B cell (primary cell): Measurements from ENCODE around the gene TESK2. TPM values are rescaled to one million over a fixed set of nuclear protein-coding genes. Genes with fewer than 3 reads are reported as not detected.
"Not testable (repeated sequence)": the region's sequence is repeated elsewhere in the genome, so short reads cannot be mapped to it uniquely, and the experiment has no call there.

Experiments
- ATAC-seq: fragments of 200-7000 bp; cut with Tn5 transposase; one replicate; pipeline ENCODE4 v1.10.0; 2021; ENCODE audit warnings: low read depth, mild to moderate bottlenecking, moderate number of reproducible peaks, moderate library complexity
- CTCF ChIA-PET: fragments of 350-600 bp; sonication (Branson Sonifier 250); formaldehyde crosslinking; loops from one replicate; lab custom pipeline; 2021; ENCODE audit warnings: antibody characterized with exemption, inconsistent platforms; lab: Charles Lee
- POLR2A ChIA-PET: fragments of 350-600 bp; sonication (Branson Sonifier 250); formaldehyde crosslinking; loops from one replicate; lab custom pipeline; 2021; ENCODE audit warnings: antibody characterized with exemption; lab: Charles Lee
- DNase-seq: peaks from one replicate; pipeline ENCODE4 v3.0.0; 2013
- H2AFZ ChIP-seq: 2 replicates; pipeline ENCODE4 v1.6.1; 2012; ENCODE audit warnings: mild to moderate bottlenecking, low read depth, low read length; ENCODE audit not compliant: insufficient read depth, poor library complexity, severe bottlenecking
- H3K27ac ChIP-seq, 2 donors: 1 replicate in 1 of 2; 2 replicates in 1 of 2; pipeline ENCODE4 v1.5.1; 2012 to 2013; ENCODE audit warnings: low read length in 2 of 2, mild to moderate bottlenecking in 2 of 2, moderate library complexity in 1 of 2
- H3K27me3 ChIP-seq, 4 experiments: fragments of 200-600 bp in 1 of 4; sonication (generic) in 1 of 4; replicated peaks in 1 of 4; 1 replicate in 2 of 4; 2 replicates in 2 of 4; pipeline versions ENCODE4 v1.6.1 to v1.7.0; 2013 to 2016; ENCODE audit warnings: low read length in 3 of 4, mild to moderate bottlenecking in 2 of 4, mixed read lengths in 1 of 4, moderate library complexity in 1 of 4; ENCODE audit not compliant: insufficient read depth in 4 of 4, control insufficient read depth in 3 of 4; ENCODE audit errors: control extremely low read depth in 1 of 4
- H3K36me3 ChIP-seq, 2 experiments: replicated peaks in 1 of 2; 1 replicate in 1 of 2; 2 replicates in 1 of 2; pipeline versions ENCODE4 v1.6.1 to v1.7.1; 2013; ENCODE audit warnings: low read length in 1 of 2; ENCODE audit not compliant: insufficient read depth in 2 of 2, control insufficient read depth in 1 of 2; ENCODE audit errors: control extremely low read depth in 1 of 2, extremely low read depth in 1 of 2
- H3K4me1 ChIP-seq, 2 donors: fragments of 200-600 bp in 1 of 2; sonication (generic) in 1 of 2; 1 replicate in 1 of 2; 2 replicates in 1 of 2; pipeline versions ENCODE4 v1.5.1 to v1.6.1; 2013 to 2017; ENCODE audit warnings: low read length in 2 of 2; ENCODE audit not compliant: control insufficient read depth in 2 of 2, insufficient read depth in 2 of 2
- H3K4me2 ChIP-seq: replicated peaks from 2 replicates; pipeline ENCODE3; 2012; ENCODE audit warnings: mild to moderate bottlenecking, low read depth, low read length; ENCODE audit not compliant: poor library complexity, severe bottlenecking
- H3K4me3 ChIP-seq, 5 experiments: fragments of 200-600 bp in 1 of 5; sonication (generic) in 1 of 5; 1 replicate in 3 of 5; 2 replicates in 2 of 5; pipeline versions ENCODE4 v1.5.1 to v1.7.0; 2011 to 2016; ENCODE audit warnings: low read length in 4 of 5, mild to moderate bottlenecking in 4 of 5, low read depth in 2 of 5, control low read depth in 1 of 5, moderate library complexity in 1 of 5; ENCODE audit not compliant: insufficient read depth in 1 of 5; ENCODE audit errors: control extremely low read depth in 1 of 5, extremely low read depth in 1 of 5
- H3K79me2 ChIP-seq: fragments of 200-600 bp; sonication (generic); one replicate; pipeline ENCODE4 v1.6.0; 2016; ENCODE audit warnings: low read length; ENCODE audit not compliant: control insufficient read depth, insufficient read depth
- H3K9ac ChIP-seq: fragments of 200-600 bp; sonication (generic); 2 replicates; pipeline ENCODE4 v1.6.1; 2017; ENCODE audit warnings: mild to moderate bottlenecking, low read length, moderate library complexity
- H3K9me3 ChIP-seq, 3 donors: one replicate each; pipeline versions ENCODE4 v1.6.1 to v1.7.1; 2013; ENCODE audit warnings: low read length in 2 of 3; ENCODE audit not compliant: control insufficient read depth in 2 of 3, insufficient read depth in 1 of 3; ENCODE audit errors: control extremely low read depth in 1 of 3
- H4K20me1 ChIP-seq: 2 replicates; pipeline ENCODE4 v1.6.0; 2012; ENCODE audit warnings: mild to moderate bottlenecking, low read length; ENCODE audit not compliant: insufficient read depth, control insufficient read depth, poor library complexity, severe bottlenecking
- H3K27ac Mint-ChIP-seq: one replicate; pipeline ENCODE4 v1.8.0; 2021; ENCODE audit warnings: mixed read lengths
- H3K27me3 Mint-ChIP-seq: one replicate; pipeline ENCODE4 v1.8.0; 2021; ENCODE audit warnings: mixed read lengths
- H3K4me1 Mint-ChIP-seq: one replicate; pipeline ENCODE4 v1.8.0; 2021; ENCODE audit warnings: mixed read lengths
- H3K4me3 Mint-ChIP-seq: one replicate; pipeline ENCODE4 v1.8.0; 2021; ENCODE audit warnings: mixed read lengths
- H3K9me3 Mint-ChIP-seq: one replicate; pipeline ENCODE4 v1.8.0; 2022; ENCODE audit warnings: mixed read lengths; ENCODE audit not compliant: insufficient read depth
- EZH2 ChIP-seq: IDR thresholded peaks from 2 replicates; pipeline ENCODE4 v1.6.1; 2012; ENCODE audit warnings: borderline replicate concordance, low read depth, mild to moderate bottlenecking, moderate library complexity, low read length; ENCODE audit not compliant: insufficient read depth, poor library complexity, severe bottlenecking
- WGBS: methylation state at CpG from one replicate; pipeline ENCODE4 v1.1.5; 2013; ENCODE audit warnings: missing lambda C conversion rate; ENCODE audit not compliant: insufficient coverage; 5-methylcytosine and 5-hydroxymethylcytosine counted together
- intact Hi-C: fragments of 100-400 bp; cut with micrococcal nuclease; formaldehyde crosslinking; loops from one replicate; pipeline ENCODE4 v1.10.0; 2022
- polyA plus RNA-seq: library from polyadenylated mRNA; depleted of rRNA; stranded (reverse); fragments of >200 nt; gene quantifications from 2 replicates; pipeline ENCODE4 v1.2.3, GENCODE V29; 2012
- total RNA-seq, 2 donors: library from RNA; stranded (reverse); fragments of 120-200 nt in 1 of 2; gene quantifications; 1 replicate in 1 of 2; 2 replicates in 1 of 2; pipeline versions ENCODE4 v1.2.3 to v1.2.4, GENCODE V29; 2013 to 2022
- TF ChIP-seq, protein P1 (sequence below): fragments of 200-600 bp; IDR thresholded peaks from one replicate; pipeline ENCODE4 v1.8.0; 2022; ENCODE audit warnings: antibody characterized with exemption, mild to moderate bottlenecking

TESK2 gene
- total and polyA plus RNA-seq, 2 donors (not counting 1 experiment from before 2014, with no cell fraction given), result 21.7 to 27.0 TPM

DNA sequence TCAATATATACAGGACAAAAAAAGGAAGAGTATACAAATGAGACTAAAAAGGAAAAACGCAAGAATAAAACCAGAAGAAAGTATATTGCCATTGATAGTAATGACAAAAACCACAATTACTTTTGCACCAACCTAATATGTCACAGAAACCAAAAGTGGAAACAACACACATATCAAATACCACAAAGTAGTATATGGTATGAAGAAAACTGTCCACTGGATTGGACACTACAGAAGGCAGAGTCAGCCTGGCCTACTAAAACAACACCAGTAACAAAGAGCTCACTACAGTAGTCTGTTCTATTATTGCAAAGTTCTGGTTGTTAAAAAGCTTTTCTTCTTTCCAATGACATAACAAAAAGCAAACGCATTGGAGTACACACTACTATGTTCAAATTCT lies 17.7 kb downstream of the TESK2 start:
- Histone ChIP-seq H3K4me3 (no peak overlapping the region), H3K27ac (no peak overlapping the region), H3K4me2 (no peak overlapping the region), H3K4me1 (peaks cover 17 to 18% of the 10 kb centered on the region in 2 donors), H3K36me3 (peaks cover 0 to 2% of the 10 kb centered on the region in 2 experiments), H3K9ac (no peak overlapping the region), H3K79me2 (peaks cover 26% of the 10 kb centered on the region), H4K20me1 (peaks cover 8% of the 10 kb centered on the region), H3K27me3 (no peaks in the 10 kb centered on the region), H2AFZ (no peak overlapping the region), H3K9me3 (no peaks in the 10 kb centered on the region)
- DNase-seq, result no peak
- Mint-ChIP-seq H3K27ac (peak overlapping the region; percentile 16), H3K4me3 (peak overlapping the region; percentile 30), H3K4me1 (peaks cover 47% of the 10 kb centered on the region), H3K9me3 (no peaks in the 10 kb centered on the region), H3K27me3 (no peaks in the 10 kb centered on the region)
- WGBS, result no CpG with 5 or more reads among the region's 2 CpGs
- ChIA-PET POLR2A (interaction anchor here (0.6 kb wide), 1 partner anchor 10 kb away, joined by 3 read pairs; no protein-coding TSS in a partner anchor), CTCF (interaction anchor here (1.5 kb wide), 1 partner anchor 113 kb away, joined by 3 read pairs; no protein-coding TSS in a partner anchor)
- ATAC-seq, result no peak
- no peak for TF ChIP-seq EZH2
- TF ChIP-seq, protein P1, sequence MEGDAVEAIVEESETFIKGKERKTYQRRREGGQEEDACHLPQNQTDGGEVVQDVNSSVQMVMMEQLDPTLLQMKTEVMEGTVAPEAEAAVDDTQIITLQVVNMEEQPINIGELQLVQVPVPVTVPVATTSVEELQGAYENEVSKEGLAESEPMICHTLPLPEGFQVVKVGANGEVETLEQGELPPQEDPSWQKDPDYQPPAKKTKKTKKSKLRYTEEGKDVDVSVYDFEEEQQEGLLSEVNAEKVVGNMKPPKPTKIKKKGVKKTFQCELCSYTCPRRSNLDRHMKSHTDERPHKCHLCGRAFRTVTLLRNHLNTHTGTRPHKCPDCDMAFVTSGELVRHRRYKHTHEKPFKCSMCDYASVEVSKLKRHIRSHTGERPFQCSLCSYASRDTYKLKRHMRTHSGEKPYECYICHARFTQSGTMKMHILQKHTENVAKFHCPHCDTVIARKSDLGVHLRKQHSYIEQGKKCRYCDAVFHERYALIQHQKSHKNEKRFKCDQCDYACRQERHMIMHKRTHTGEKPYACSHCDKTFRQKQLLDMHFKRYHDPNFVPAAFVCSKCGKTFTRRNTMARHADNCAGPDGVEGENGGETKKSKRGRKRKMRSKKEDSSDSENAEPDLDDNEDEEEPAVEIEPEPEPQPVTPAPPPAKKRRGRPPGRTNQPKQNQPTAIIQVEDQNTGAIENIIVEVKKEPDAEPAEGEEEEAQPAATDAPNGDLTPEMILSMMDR, result no peak
- intact Hi-C loops, result no loop called here

GRCh38 chr1:45470306-45470798 lies 20.6 kb downstream of the TESK2 start:
- H3K27me3 Mint-ChIP-seq, result no peaks in the 10 kb centered on the region
- ChIA-PET CTCF (interaction anchor here (0.8 to 1.7 kb wide), 5 partner anchors 9 to 111 kb away, joined by 3 to 8 read pairs (median 4); partner anchors contain the start of gene TESK2), POLR2A (no interaction called here)
- Histone ChIP-seq H3K4me1 (peaks cover 25 to 30% of the 10 kb centered on the region in 2 donors), H2AFZ (no peak overlapping the region), H3K79me2 (peaks cover 41% of the 10 kb centered on the region), H3K9me3 (no peaks in the 10 kb centered on the region), H3K4me3 (no peak overlapping the region), H3K4me2 (no peak overlapping the region), H4K20me1 (peaks cover 9% of the 10 kb centered on the region), H3K36me3 (peaks cover 0 to 2% of the 10 kb centered on the region in 2 experiments), H3K27me3 (no peaks in the 10 kb centered on the region), H3K9ac (no peak overlapping the region), H3K27ac (no peak overlapping the region)
- no peak overlapping the region for H3K27ac Mint-ChIP-seq
- WGBS, result no CpG with 5 or more reads among the region's 2 CpGs
- no peaks in the 10 kb centered on the region for H3K9me3 Mint-ChIP-seq
- no peak for TF ChIP-seq EZH2
- TF ChIP-seq, protein P1, result no peak
- DNase-seq (no peak), ATAC-seq (no peak)
- no peak overlapping the region for H3K4me3 Mint-ChIP-seq
- intact Hi-C loops, result no loop called here
- peaks cover 54% of the 10 kb centered on the region for H3K4me1 Mint-ChIP-seq

DNA sequence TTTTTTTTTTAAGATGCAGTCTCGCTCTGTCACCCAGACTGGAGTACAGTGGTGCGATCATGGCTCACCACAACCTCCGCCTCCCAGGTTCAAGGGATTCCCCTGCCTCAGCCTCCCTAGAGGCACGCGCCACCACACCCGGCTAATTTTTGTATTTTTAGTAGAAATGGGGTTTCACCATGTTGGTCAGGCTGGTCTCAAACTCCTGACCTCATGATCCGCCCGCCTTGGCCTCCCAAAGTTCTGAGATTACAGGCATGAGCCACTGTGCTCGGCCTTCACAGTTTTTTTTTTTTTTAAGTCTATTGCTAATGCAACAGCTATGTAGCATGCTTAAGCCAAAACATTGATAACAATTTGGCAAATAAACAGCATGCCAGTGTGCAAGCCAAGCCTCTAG lies 23.6 kb downstream of the TESK2 start:
- not testable (repeated sequence) for H4K20me1 ChIP-seq, H3K9me3 ChIP-seq, H3K9ac ChIP-seq, H3K27ac ChIP-seq, H3K27me3 ChIP-seq, H3K4me3 ChIP-seq, H3K27ac Mint-ChIP-seq, H3K27me3 Mint-ChIP-seq, H2AFZ ChIP-seq, H3K36me3 ChIP-seq, H3K9me3 Mint-ChIP-seq
- H3K79me2 ChIP-seq, result peaks cover 45% of the 10 kb centered on the region
- peak overlapping the region; percentile 30 for H3K4me2 ChIP-seq
- CTCF ChIA-PET, result interaction anchor here (0.9 kb wide), 1 partner anchor 107 kb away, joined by 3 read pairs; no protein-coding TSS in a partner anchor
- ATAC-seq (peak; percentile 66), DNase-seq (peak; percentile 26)
- POLR2A ChIA-PET, result interaction anchor here (0.7 kb wide), 1 partner anchor 8 kb away, joined by 4 read pairs; no protein-coding TSS in a partner anchor
- WGBS, result 67% methylated on average over 2 of the region's 9 CpGs
- H3K4me1 ChIP-seq, result peaks cover 16 to 19% of the 10 kb centered on the region in 2 donors
- Mint-ChIP-seq H3K4me1 (peaks cover 42% of the 10 kb centered on the region), H3K4me3 (peak overlapping the region; percentile 34)
- intact Hi-C loops, result loop anchor here (5.0 kb wide), 1 partner anchor 35 kb away; no protein-coding TSS in a partner anchor
